SK-N-SH treated with all-trans-retinoic acid at 6 μM for 48 hours (cell line): ENCODE results near the gene BICDL1.

Source experiments
- ATAC-seq: fragments of 200-7000 bp; cut with Tn5 transposase; 3 replicates; pipeline ENCODE4 v1.9.1; 2020; ENCODE audit warnings: mild to moderate bottlenecking, moderate library complexity
- BACH2 ChIP-seq: fragments of 250-450 bp; sonication (Bioruptor Pico); IDR thresholded peaks from 2 replicates; pipeline ENCODE4 v1.9.0; 2021; ENCODE audit warnings: mild to moderate bottlenecking, borderline replicate concordance
- CREB5 ChIP-seq: fragments of 250-450 bp; sonication (Bioruptor Pico); IDR thresholded peaks from 2 replicates; pipeline ENCODE4 v1.5.1; 2020; ENCODE audit warnings: low read depth, mild to moderate bottlenecking, moderate library complexity
- ESRRG ChIP-seq: fragments of 250-450 bp; sonication (Bioruptor Pico); IDR thresholded peaks from 2 replicates; pipeline ENCODE4 v1.6.1; 2021; ENCODE audit warnings: mild to moderate bottlenecking
- ISL1 ChIP-seq: fragments of 250-450 bp; sonication (Bioruptor Pico); IDR thresholded peaks from 2 replicates; pipeline ENCODE4 v2.1.2; 2022; ENCODE audit warnings: mild to moderate bottlenecking, moderate library complexity
- OSR1 ChIP-seq: fragments of 250-450 bp; sonication (Bioruptor Pico); IDR thresholded peaks from 2 replicates; pipeline ENCODE4 v1.8.0; 2022; ENCODE audit warnings: moderate library complexity, mild to moderate bottlenecking, inconsistent platforms
- PATZ1 ChIP-seq: fragments of 250-450 bp; sonication (Bioruptor Pico); IDR thresholded peaks from 2 replicates; pipeline ENCODE4 v1.8.0; 2020; ENCODE audit warnings: mild to moderate bottlenecking, moderate library complexity, borderline replicate concordance
- PPARA ChIP-seq: fragments of 250-450 bp; sonication (Bioruptor Pico); IDR thresholded peaks from 2 replicates; pipeline ENCODE4 v1.5.0; 2020; ENCODE audit warnings: mild to moderate bottlenecking, borderline replicate concordance
- RARB ChIP-seq: fragments of 250-450 bp; sonication (Bioruptor Pico); IDR thresholded peaks from 2 replicates; pipeline ENCODE4 v1.8.0; 2021; ENCODE audit warnings: mild to moderate bottlenecking, moderate library complexity
- TOX ChIP-seq: fragments of 250-450 bp; sonication (Bioruptor Pico); IDR thresholded peaks from 2 replicates; pipeline ENCODE4 v1.8.0; 2021; ENCODE audit warnings: mild to moderate bottlenecking, moderate library complexity, borderline replicate concordance
- ZC3H10 ChIP-seq: fragments of 250-450 bp; sonication (Bioruptor Pico); IDR thresholded peaks from 2 replicates; pipeline ENCODE4 v1.5.1; 2021; ENCODE audit warnings: mild to moderate bottlenecking, moderate library complexity
- ZFP30 ChIP-seq: fragments of 450-650 bp; formaldehyde crosslinking; IDR thresholded peaks from 2 replicates; pipeline ENCODE4 v1.5.0; 2022; ENCODE audit warnings: mild to moderate bottlenecking, moderate library complexity
- ZNF565 ChIP-seq: fragments of 450-650 bp; formaldehyde crosslinking; conservative IDR thresholded peaks from 2 replicates; pipeline ENCODE4 v1.5.0; 2020; ENCODE audit warnings: low read depth, mild to moderate bottlenecking, moderate library complexity
- ZNF70 ChIP-seq: fragments of 450-650 bp; formaldehyde crosslinking; IDR thresholded peaks from 2 replicates; pipeline ENCODE4 v1.5.0; 2020; ENCODE audit warnings: mild to moderate bottlenecking, moderate library complexity
- ZNF8 ChIP-seq: fragments of 450-650 bp; formaldehyde crosslinking; IDR thresholded peaks from 2 replicates; pipeline ENCODE4 v1.5.0; 2020; ENCODE audit warnings: mild to moderate bottlenecking, moderate library complexity
- TF ChIP-seq, protein P1 (sequence below): fragments of 250-450 bp; sonication (Bioruptor Pico); IDR thresholded peaks from 2 replicates; pipeline ENCODE4 v1.5.1; 2021; ENCODE audit warnings: mild to moderate bottlenecking, moderate library complexity
- TF ChIP-seq, protein P2 (sequence below): fragments of 250-450 bp; sonication (Bioruptor Pico); IDR thresholded peaks from 2 replicates; pipeline ENCODE4 v1.5.0; 2020; ENCODE audit warnings: mild to moderate bottlenecking, moderate library complexity

The BICDL1 gene

DNA sequence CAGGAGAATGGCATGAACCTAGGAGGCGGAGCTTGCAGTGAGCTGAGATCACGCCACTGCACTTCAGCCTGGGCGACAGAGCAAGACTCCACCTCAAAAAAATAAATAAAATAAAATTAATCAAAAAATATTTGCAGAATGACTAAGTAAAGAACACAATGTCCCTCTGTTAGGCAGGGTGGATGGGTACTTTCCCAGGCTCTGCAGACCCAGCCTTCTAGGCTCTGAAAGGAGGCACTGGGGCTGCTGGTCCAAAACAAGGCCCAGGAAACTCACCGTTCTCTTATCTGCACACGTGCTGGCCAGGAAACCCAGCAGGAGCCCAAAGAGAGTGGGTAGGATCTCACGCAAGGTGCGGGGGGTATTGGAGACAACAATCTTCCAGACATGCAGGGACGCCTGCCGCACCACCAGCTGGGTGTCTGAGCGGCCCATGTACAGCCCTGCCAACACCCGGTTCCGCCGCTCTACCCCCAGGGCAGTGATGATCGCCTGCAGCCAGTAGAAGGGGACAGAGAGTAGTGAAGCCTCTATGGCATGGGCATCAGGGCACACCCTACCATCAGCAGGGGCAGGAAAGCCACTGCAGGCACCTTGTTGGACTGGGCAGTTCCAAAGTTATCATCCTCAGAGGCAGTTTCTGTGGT, 153.3 kb downstream of the BICDL1 start:
- TF ChIP-seq BACH2 (CRISPR knock-in tag) (no peak), ZFP30 (CRISPR knock-in tag) (no peak), ZNF565 (no peak), ESRRG (CRISPR knock-in tag) (no peak), ZNF8 (CRISPR knock-in tag) (no peak), PPARA (no peak), RARB (CRISPR knock-in tag) (no peak), ZNF70 (CRISPR knock-in tag) (no peak), ZC3H10 (CRISPR knock-in tag) (no peak), PATZ1 (no peak), CREB5 (no peak), TOX (no peak), ISL1 (CRISPR knock-in tag) (no peak), OSR1 (no peak)
- TF ChIP-seq, protein P1, sequence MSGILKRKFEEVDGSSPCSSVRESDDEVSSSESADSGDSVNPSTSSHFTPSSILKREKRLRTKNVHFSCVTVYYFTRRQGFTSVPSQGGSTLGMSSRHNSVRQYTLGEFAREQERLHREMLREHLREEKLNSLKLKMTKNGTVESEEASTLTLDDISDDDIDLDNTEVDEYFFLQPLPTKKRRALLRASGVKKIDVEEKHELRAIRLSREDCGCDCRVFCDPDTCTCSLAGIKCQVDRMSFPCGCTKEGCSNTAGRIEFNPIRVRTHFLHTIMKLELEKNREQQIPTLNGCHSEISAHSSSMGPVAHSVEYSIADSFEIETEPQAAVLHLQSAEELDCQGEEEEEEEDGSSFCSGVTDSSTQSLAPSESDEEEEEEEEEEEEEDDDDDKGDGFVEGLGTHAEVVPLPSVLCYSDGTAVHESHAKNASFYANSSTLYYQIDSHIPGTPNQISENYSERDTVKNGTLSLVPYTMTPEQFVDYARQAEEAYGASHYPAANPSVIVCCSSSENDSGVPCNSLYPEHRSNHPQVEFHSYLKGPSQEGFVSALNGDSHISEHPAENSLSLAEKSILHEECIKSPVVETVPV, result no peak
- TF ChIP-seq, protein P2, sequence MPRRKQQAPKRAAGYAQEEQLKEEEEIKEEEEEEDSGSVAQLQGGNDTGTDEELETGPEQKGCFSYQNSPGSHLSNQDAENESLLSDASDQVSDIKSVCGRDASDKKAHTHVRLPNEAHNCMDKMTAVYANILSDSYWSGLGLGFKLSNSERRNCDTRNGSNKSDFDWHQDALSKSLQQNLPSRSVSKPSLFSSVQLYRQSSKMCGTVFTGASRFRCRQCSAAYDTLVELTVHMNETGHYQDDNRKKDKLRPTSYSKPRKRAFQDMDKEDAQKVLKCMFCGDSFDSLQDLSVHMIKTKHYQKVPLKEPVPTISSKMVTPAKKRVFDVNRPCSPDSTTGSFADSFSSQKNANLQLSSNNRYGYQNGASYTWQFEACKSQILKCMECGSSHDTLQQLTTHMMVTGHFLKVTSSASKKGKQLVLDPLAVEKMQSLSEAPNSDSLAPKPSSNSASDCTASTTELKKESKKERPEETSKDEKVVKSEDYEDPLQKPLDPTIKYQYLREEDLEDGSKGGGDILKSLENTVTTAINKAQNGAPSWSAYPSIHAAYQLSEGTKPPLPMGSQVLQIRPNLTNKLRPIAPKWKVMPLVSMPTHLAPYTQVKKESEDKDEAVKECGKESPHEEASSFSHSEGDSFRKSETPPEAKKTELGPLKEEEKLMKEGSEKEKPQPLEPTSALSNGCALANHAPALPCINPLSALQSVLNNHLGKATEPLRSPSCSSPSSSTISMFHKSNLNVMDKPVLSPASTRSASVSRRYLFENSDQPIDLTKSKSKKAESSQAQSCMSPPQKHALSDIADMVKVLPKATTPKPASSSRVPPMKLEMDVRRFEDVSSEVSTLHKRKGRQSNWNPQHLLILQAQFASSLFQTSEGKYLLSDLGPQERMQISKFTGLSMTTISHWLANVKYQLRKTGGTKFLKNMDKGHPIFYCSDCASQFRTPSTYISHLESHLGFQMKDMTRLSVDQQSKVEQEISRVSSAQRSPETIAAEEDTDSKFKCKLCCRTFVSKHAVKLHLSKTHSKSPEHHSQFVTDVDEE (CRISPR knock-in tag), result no peak
- ATAC-seq, result no peak
